SK-N-SH (cell line): ENCODE measurements around the gene DIS3. TPM values are rescaled to one million over a fixed set of nuclear protein-coding genes. Genes with fewer than 3 reads are reported as not detected.

Experiments
- CTCF ChIA-PET: fragments of 300-600, 350-600 bp; formaldehyde crosslinking; extraction: SDS; loops from one replicate; lab custom pipeline; 2021; lab: Yijun Ruan, JAX
- POLR2A ChIA-PET: fragments of 350-600 bp; sonication (Branson Sonifier 250); formaldehyde crosslinking; extraction: SDS; loops from one replicate; lab custom pipeline; 2020; ENCODE audit warnings: antibody characterized with exemption, inconsistent platforms; lab: Yijun Ruan, JAX
- DNase-seq: peaks from one replicate; pipeline ENCODE4 v3.0.0; 2012
- H2AFZ ChIP-seq: fragments of 200-600 bp; sonication (generic); 2 replicates; pipeline ENCODE4 v1.8.1; 2016; ENCODE audit warnings: antibody characterized with exemption, mild to moderate bottlenecking, low read depth
- H3F3A ChIP-seq: fragments of 200-600 bp; sonication (generic); replicated peaks from 2 replicates; pipeline ENCODE3; 2016; ENCODE audit warnings: antibody characterized with exemption, mild to moderate bottlenecking; ENCODE audit not compliant: insufficient read depth
- H3K27ac ChIP-seq, 2 experiments: fragments of 200-500 bp in 1 of 2; fragments of 200-600 bp in 1 of 2; sonication (Bioruptor generic) in 1 of 2; sonication (generic), shearing (Covaris generic) in 1 of 2; 2 replicates each; pipeline versions ENCODE4 v1.5.1 to v1.6.1; 2014 to 2016; ENCODE audit warnings: low read depth in 2 of 2, inconsistent platforms in 1 of 2, low read length in 1 of 2, mild to moderate bottlenecking in 1 of 2, mixed read lengths in 1 of 2
- H3K27me3 ChIP-seq: fragments of 200-600 bp; sonication (generic), shearing (Covaris generic); 2 replicates; pipeline ENCODE4 v1.6.1; 2016; ENCODE audit warnings: mixed run types; ENCODE audit not compliant: insufficient read depth
- H3K36me3 ChIP-seq, 2 experiments: fragments of 200-500 bp in 1 of 2; fragments of 200-600 bp in 1 of 2; sonication (Bioruptor generic) in 1 of 2; sonication (generic) in 1 of 2; replicated peaks in 1 of 2; 2 replicates each; pipeline versions ENCODE3 to v1.5.1; 2014 to 2016; ENCODE audit warnings: low read length in 1 of 2, mild to moderate bottlenecking in 1 of 2; ENCODE audit not compliant: insufficient read depth in 2 of 2, control insufficient read depth in 1 of 2
- H3K4me1 ChIP-seq, 2 experiments: fragments of 200-500 bp in 1 of 2; fragments of 200-600 bp in 1 of 2; sonication (Bioruptor generic) in 1 of 2; sonication (generic), shearing (Covaris generic) in 1 of 2; 2 replicates each; pipeline versions ENCODE4 v1.5.1 to v1.6.1; 2014 to 2016; ENCODE audit warnings: low read depth in 1 of 2, low read length in 1 of 2, mixed run types in 1 of 2; ENCODE audit not compliant: insufficient read depth in 2 of 2, control insufficient read depth in 1 of 2
- H3K4me2 ChIP-seq: fragments of 200-600 bp; sonication (generic), shearing (Covaris generic); 2 replicates; pipeline ENCODE4 v1.6.1; 2017; ENCODE audit warnings: mixed run types
- H3K4me3 ChIP-seq, 2 experiments: fragments of 200-500 bp in 1 of 2; fragments of 200-600 bp in 1 of 2; sonication (Bioruptor generic) in 1 of 2; sonication (generic), shearing (Covaris generic) in 1 of 2; 2 replicates each; pipeline versions ENCODE4 v1.5.1 to v1.8.1; 2014 to 2016; ENCODE audit warnings: low read depth in 2 of 2, inconsistent platforms in 1 of 2, low read length in 1 of 2, mild to moderate bottlenecking in 1 of 2, mixed read lengths in 1 of 2, moderate library complexity in 1 of 2
- H3K79me2 ChIP-seq: fragments of 200-600 bp; sonication (generic); 2 replicates; pipeline ENCODE4 v1.8.1; 2017; ENCODE audit warnings: mild to moderate bottlenecking; ENCODE audit not compliant: insufficient read depth
- H3K9ac ChIP-seq: fragments of 200-600 bp; sonication (generic); 2 replicates; pipeline ENCODE4 v1.6.1; 2017; ENCODE audit warnings: mixed run types
- H3K9me2 ChIP-seq: fragments of 200-600 bp; sonication (generic); 2 replicates; pipeline ENCODE4 v1.6.1; 2017; ENCODE audit warnings: mixed run types
- H3K9me3 ChIP-seq: fragments of 200-600 bp; sonication (generic); 2 replicates; pipeline ENCODE4 v1.6.1; 2017; ENCODE audit warnings: mixed run types, mild to moderate bottlenecking, moderate library complexity
- H4K20me1 ChIP-seq: fragments of 200-600 bp; sonication (generic); 2 replicates; pipeline ENCODE4 v1.6.1; 2017; ENCODE audit warnings: mild to moderate bottlenecking, mixed run types; ENCODE audit not compliant: insufficient read depth
- EZH2phosphoT487 ChIP-seq: fragments of 200-600 bp; sonication (generic); IDR thresholded peaks from 2 replicates; pipeline ENCODE4 v1.6.1; 2017; ENCODE audit warnings: low read depth, mixed run types, mild to moderate bottlenecking, antibody characterized with exemption, moderate library complexity, borderline replicate concordance
- FOSL2 ChIP-seq: IDR thresholded peaks from 2 replicates; pipeline ENCODE4 v1.4.0; 2012; ENCODE audit warnings: low read depth, mild to moderate bottlenecking, moderate library complexity, borderline replicate concordance
- FOXJ3 ChIP-seq: sonication (generic); formaldehyde crosslinking; IDR thresholded peaks from 2 replicates; pipeline ENCODE4 v1.5.1; 2020; ENCODE audit warnings: mild to moderate bottlenecking, missing genetic modification reagents
- FOXM1 ChIP-seq: IDR thresholded peaks from 2 replicates; pipeline ENCODE4 v1.4.0; 2012; ENCODE audit warnings: low read depth, mild to moderate bottlenecking
- GABPA ChIP-seq: IDR thresholded peaks from 2 replicates; pipeline ENCODE4 v1.4.0; 2012; ENCODE audit warnings: low read depth, mild to moderate bottlenecking
- GATA2 ChIP-seq: sonication (generic); formaldehyde crosslinking; IDR thresholded peaks from 2 replicates; pipeline ENCODE4 v1.5.0; 2020; ENCODE audit warnings: mild to moderate bottlenecking, missing genetic modification reagents
- IRF3 ChIP-seq: fragments of 150-350 bp; IDR thresholded peaks from 2 replicates; pipeline ENCODE4 v1.6.1; 2016; ENCODE audit warnings: mild to moderate bottlenecking, low read depth, low read length
- JUND ChIP-seq: IDR thresholded peaks from 2 replicates; pipeline ENCODE4 v1.4.0; 2012
- POLR2AphosphoS5 ChIP-seq: IDR thresholded peaks from 2 replicates; pipeline ENCODE4 v1.6.1; 2012; ENCODE audit warnings: low read depth, low read length
- RAD21 ChIP-seq: IDR thresholded peaks from 2 replicates; pipeline ENCODE4 v1.6.1; 2012; ENCODE audit warnings: mild to moderate bottlenecking, low read length
- SIN3A ChIP-seq: IDR thresholded peaks from 2 replicates; pipeline ENCODE4 v1.6.1; 2012; ENCODE audit warnings: low read depth, mild to moderate bottlenecking, low read length, moderate library complexity, borderline replicate concordance
- SMC3 ChIP-seq: IDR thresholded peaks from 2 replicates; pipeline ENCODE4 v1.6.1; 2012; ENCODE audit warnings: low read depth, low read length, improper control_type of control experiment
- TAF1 ChIP-seq: IDR thresholded peaks from 2 replicates; pipeline ENCODE4 v1.6.1; 2012; ENCODE audit warnings: low read depth, mild to moderate bottlenecking, low read length, moderate library complexity, borderline replicate concordance
- TEAD4 ChIP-seq: IDR thresholded peaks from 2 replicates; pipeline ENCODE4 v1.4.0; 2012; ENCODE audit warnings: mild to moderate bottlenecking, borderline replicate concordance; ENCODE audit not compliant: insufficient read depth
- WGBS: methylation state at CpG from one replicate; pipeline ENCODE4 v1.1.6; 2017; ENCODE audit warnings: low lambda C conversion rate; 5-methylcytosine and 5-hydroxymethylcytosine counted together
- polyA plus RNA-seq, 3 experiments: library from polyadenylated mRNA; depleted of rRNA; stranded (reverse); fragments of >200 nt; gene quantifications; 2 replicates each; pipeline ENCODE4 v1.2.3, GENCODE V29; 2012
- TF ChIP-seq, protein P1 (sequence below): IDR thresholded peaks from 2 replicates; pipeline ENCODE4 v1.4.0; 2012; ENCODE audit warnings: low read depth, borderline replicate concordance
- TF ChIP-seq, protein P2 (sequence below): fragments of 150-350 bp; IDR thresholded peaks from 2 replicates; pipeline ENCODE4 v1.6.1; 2017; ENCODE audit warnings: antibody characterized with exemption, low read length, low read depth, borderline replicate concordance

The DIS3 gene
- polyA plus RNA-seq, 1 of the 3 experiments (the other 2 are of a cell fraction) = 15.7 TPM

GRCh38 chr13:72757792-72758535, 23.7 kb downstream of the DIS3 start:
- no peak overlapping the region for H2AFZ ChIP-seq
- DNase-seq = no peak
- H3K27me3 ChIP-seq = no peaks in the 10 kb centered on the region
- no peak overlapping the region for H3K4me3 ChIP-seq
- no peak overlapping the region for H3K27ac ChIP-seq
- no peaks in the 10 kb centered on the region for H3K9me2 ChIP-seq
- H3F3A ChIP-seq = peaks cover 34% of the 10 kb centered on the region
- no peak overlapping the region for H3K9ac ChIP-seq
- no peaks in the 10 kb centered on the region for H4K20me1 ChIP-seq
- WGBS = 74% methylated on average over 4 of the region's 4 CpGs
- H3K4me2 ChIP-seq = no peak overlapping the region
- CTCF ChIA-PET = interaction anchor here (0.8 kb wide), 1 partner anchor 14 kb away, joined by 3 read pairs; no protein-coding TSS in a partner anchor
- POLR2A ChIA-PET = no interaction called here
- no peaks in the 10 kb centered on the region for H3K9me3 ChIP-seq
- peaks cover 78 to 86% of the 10 kb centered on the region in 2 experiments for H3K36me3 ChIP-seq
- H3K4me1 ChIP-seq = no peaks in the 10 kb centered on the region
- H3K79me2 ChIP-seq = peaks cover 14% of the 10 kb centered on the region
- no peak for TF ChIP-seq IRF3
- no peak for TF ChIP-seq TEAD4
- TF ChIP-seq, protein P1, sequence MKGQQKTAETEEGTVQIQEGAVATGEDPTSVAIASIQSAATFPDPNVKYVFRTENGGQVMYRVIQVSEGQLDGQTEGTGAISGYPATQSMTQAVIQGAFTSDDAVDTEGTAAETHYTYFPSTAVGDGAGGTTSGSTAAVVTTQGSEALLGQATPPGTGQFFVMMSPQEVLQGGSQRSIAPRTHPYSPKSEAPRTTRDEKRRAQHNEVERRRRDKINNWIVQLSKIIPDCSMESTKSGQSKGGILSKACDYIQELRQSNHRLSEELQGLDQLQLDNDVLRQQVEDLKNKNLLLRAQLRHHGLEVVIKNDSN = no peak
- TF ChIP-seq POLR2AphosphoS5 = no peak
- TF ChIP-seq RAD21 = no peak
- no peak for TF ChIP-seq JUND
- TF ChIP-seq TAF1 = no peak
- TF ChIP-seq SIN3A = no peak
- TF ChIP-seq EZH2phosphoT487 = no peak
- TF ChIP-seq GATA2 (CRISPR knock-in tag) = no peak
- TF ChIP-seq, protein P2, sequence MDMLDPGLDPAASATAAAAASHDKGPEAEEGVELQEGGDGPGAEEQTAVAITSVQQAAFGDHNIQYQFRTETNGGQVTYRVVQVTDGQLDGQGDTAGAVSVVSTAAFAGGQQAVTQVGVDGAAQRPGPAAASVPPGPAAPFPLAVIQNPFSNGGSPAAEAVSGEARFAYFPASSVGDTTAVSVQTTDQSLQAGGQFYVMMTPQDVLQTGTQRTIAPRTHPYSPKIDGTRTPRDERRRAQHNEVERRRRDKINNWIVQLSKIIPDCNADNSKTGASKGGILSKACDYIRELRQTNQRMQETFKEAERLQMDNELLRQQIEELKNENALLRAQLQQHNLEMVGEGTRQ = no peak
- no peak for TF ChIP-seq GABPA
- no peak for TF ChIP-seq FOSL2
- no peak for TF ChIP-seq SMC3
- no peak for TF ChIP-seq FOXJ3 (CRISPR knock-in tag)
- no peak for TF ChIP-seq FOXM1
